SK-N-SH (cell line): ENCODE data around the gene SPINK4. TPM values are rescaled to one million over a fixed set of nuclear protein-coding genes. Genes with fewer than 3 reads are reported as not detected.

Experiments used
- CTCF ChIA-PET: fragments of 300-600, 350-600 bp; formaldehyde crosslinking; extraction: SDS; loops from one replicate; lab custom pipeline; 2021; lab: Yijun Ruan, JAX
- POLR2A ChIA-PET: fragments of 350-600 bp; sonication (Branson Sonifier 250); formaldehyde crosslinking; extraction: SDS; loops from one replicate; lab custom pipeline; 2020; ENCODE audit warnings: antibody characterized with exemption, inconsistent platforms; lab: Yijun Ruan, JAX
- DNase-seq: peaks from one replicate; pipeline ENCODE4 v3.0.0; 2012
- H2AFZ ChIP-seq: fragments of 200-600 bp; sonication (generic); 2 replicates; pipeline ENCODE4 v1.8.1; 2016; ENCODE audit warnings: antibody characterized with exemption, mild to moderate bottlenecking, low read depth
- H3F3A ChIP-seq: fragments of 200-600 bp; sonication (generic); replicated peaks from 2 replicates; pipeline ENCODE3; 2016; ENCODE audit warnings: antibody characterized with exemption, mild to moderate bottlenecking; ENCODE audit not compliant: insufficient read depth
- H3K27ac ChIP-seq, 2 experiments: fragments of 200-500 bp in 1 of 2; fragments of 200-600 bp in 1 of 2; sonication (Bioruptor generic) in 1 of 2; sonication (generic), shearing (Covaris generic) in 1 of 2; 2 replicates each; pipeline versions ENCODE4 v1.5.1 to v1.6.1; 2014 to 2016; ENCODE audit warnings: low read depth in 2 of 2, inconsistent platforms in 1 of 2, low read length in 1 of 2, mild to moderate bottlenecking in 1 of 2, mixed read lengths in 1 of 2
- H3K27me3 ChIP-seq: fragments of 200-600 bp; sonication (generic), shearing (Covaris generic); 2 replicates; pipeline ENCODE4 v1.6.1; 2016; ENCODE audit warnings: mixed run types; ENCODE audit not compliant: insufficient read depth
- H3K36me3 ChIP-seq, 2 experiments: fragments of 200-500 bp in 1 of 2; fragments of 200-600 bp in 1 of 2; sonication (Bioruptor generic) in 1 of 2; sonication (generic) in 1 of 2; replicated peaks in 1 of 2; 2 replicates each; pipeline versions ENCODE3 to v1.5.1; 2014 to 2016; ENCODE audit warnings: low read length in 1 of 2, mild to moderate bottlenecking in 1 of 2; ENCODE audit not compliant: insufficient read depth in 2 of 2, control insufficient read depth in 1 of 2
- H3K4me1 ChIP-seq, 2 experiments: fragments of 200-500 bp in 1 of 2; fragments of 200-600 bp in 1 of 2; sonication (Bioruptor generic) in 1 of 2; sonication (generic), shearing (Covaris generic) in 1 of 2; 2 replicates each; pipeline versions ENCODE4 v1.5.1 to v1.6.1; 2014 to 2016; ENCODE audit warnings: low read depth in 1 of 2, low read length in 1 of 2, mixed run types in 1 of 2; ENCODE audit not compliant: insufficient read depth in 2 of 2, control insufficient read depth in 1 of 2
- H3K4me2 ChIP-seq: fragments of 200-600 bp; sonication (generic), shearing (Covaris generic); 2 replicates; pipeline ENCODE4 v1.6.1; 2017; ENCODE audit warnings: mixed run types
- H3K4me3 ChIP-seq, 2 experiments: fragments of 200-500 bp in 1 of 2; fragments of 200-600 bp in 1 of 2; sonication (Bioruptor generic) in 1 of 2; sonication (generic), shearing (Covaris generic) in 1 of 2; 2 replicates each; pipeline versions ENCODE4 v1.5.1 to v1.8.1; 2014 to 2016; ENCODE audit warnings: low read depth in 2 of 2, inconsistent platforms in 1 of 2, low read length in 1 of 2, mild to moderate bottlenecking in 1 of 2, mixed read lengths in 1 of 2, moderate library complexity in 1 of 2
- H3K79me2 ChIP-seq: fragments of 200-600 bp; sonication (generic); 2 replicates; pipeline ENCODE4 v1.8.1; 2017; ENCODE audit warnings: mild to moderate bottlenecking; ENCODE audit not compliant: insufficient read depth
- H3K9ac ChIP-seq: fragments of 200-600 bp; sonication (generic); 2 replicates; pipeline ENCODE4 v1.6.1; 2017; ENCODE audit warnings: mixed run types
- H3K9me2 ChIP-seq: fragments of 200-600 bp; sonication (generic); 2 replicates; pipeline ENCODE4 v1.6.1; 2017; ENCODE audit warnings: mixed run types
- H3K9me3 ChIP-seq: fragments of 200-600 bp; sonication (generic); 2 replicates; pipeline ENCODE4 v1.6.1; 2017; ENCODE audit warnings: mixed run types, mild to moderate bottlenecking, moderate library complexity
- H4K20me1 ChIP-seq: fragments of 200-600 bp; sonication (generic); 2 replicates; pipeline ENCODE4 v1.6.1; 2017; ENCODE audit warnings: mild to moderate bottlenecking, mixed run types; ENCODE audit not compliant: insufficient read depth
- FOXM1 ChIP-seq: IDR thresholded peaks from 2 replicates; pipeline ENCODE4 v1.4.0; 2012; ENCODE audit warnings: low read depth, mild to moderate bottlenecking
- MEF2A ChIP-seq: IDR thresholded peaks from 2 replicates; pipeline ENCODE4 v1.4.0; 2012; ENCODE audit warnings: low read depth, borderline replicate concordance
- MXI1 ChIP-seq: IDR thresholded peaks from 2 replicates; pipeline ENCODE4 v1.6.1; 2012; ENCODE audit warnings: mild to moderate bottlenecking, low read depth, low read length, improper control_type of control experiment
- NFIC ChIP-seq: IDR thresholded peaks from 2 replicates; pipeline ENCODE4 v1.4.0; 2012; ENCODE audit warnings: borderline replicate concordance
- RFX5 ChIP-seq: IDR thresholded peaks from 2 replicates; pipeline ENCODE4 v1.6.1; 2012; ENCODE audit warnings: mild to moderate bottlenecking, improper control_type of control experiment, low read length
- SIN3A ChIP-seq: IDR thresholded peaks from 2 replicates; pipeline ENCODE4 v1.6.1; 2012; ENCODE audit warnings: low read depth, mild to moderate bottlenecking, low read length, moderate library complexity, borderline replicate concordance
- SMC3 ChIP-seq: IDR thresholded peaks from 2 replicates; pipeline ENCODE4 v1.6.1; 2012; ENCODE audit warnings: low read depth, low read length, improper control_type of control experiment
- TCF12 ChIP-seq: IDR thresholded peaks from 2 replicates; pipeline ENCODE4 v1.4.0; 2012
- YY1 ChIP-seq: IDR thresholded peaks from 2 replicates; pipeline ENCODE4 v1.4.0; 2012; ENCODE audit warnings: low read depth, mild to moderate bottlenecking
- WGBS: methylation state at CpG from one replicate; pipeline ENCODE4 v1.1.6; 2017; ENCODE audit warnings: low lambda C conversion rate; 5-methylcytosine and 5-hydroxymethylcytosine counted together
- polyA plus RNA-seq, 3 experiments: library from polyadenylated mRNA; depleted of rRNA; stranded (reverse); fragments of >200 nt; gene quantifications; 2 replicates each; pipeline ENCODE4 v1.2.3, GENCODE V29; 2012
- TF ChIP-seq, protein P1 (sequence below): IDR thresholded peaks from 2 replicates; pipeline ENCODE4; 2012
- TF ChIP-seq, protein P2 (sequence below): IDR thresholded peaks from 2 replicates; pipeline ENCODE4 v1.4.0; 2012; ENCODE audit warnings: low read depth
- TF ChIP-seq, protein P3 (sequence below): fragments of 200-600 bp; sonication (generic); IDR thresholded peaks from 2 replicates; pipeline ENCODE4 v1.6.1; 2017; ENCODE audit warnings: antibody characterized with exemption, mild to moderate bottlenecking, moderate library complexity
- TF ChIP-seq, protein P4 (sequence below): IDR thresholded peaks from 2 replicates; pipeline ENCODE4 v1.4.0; 2012; ENCODE audit warnings: low read depth, borderline replicate concordance
- TF ChIP-seq, protein P5 (sequence below): fragments of 150-350 bp; IDR thresholded peaks from 2 replicates; pipeline ENCODE4 v1.6.1; 2017; ENCODE audit warnings: antibody characterized with exemption, low read length, low read depth, borderline replicate concordance

Gene SPINK4
- polyA plus RNA-seq, 1 of the 3 experiments (the other 2 are of a cell fraction), result not detected

DNA sequence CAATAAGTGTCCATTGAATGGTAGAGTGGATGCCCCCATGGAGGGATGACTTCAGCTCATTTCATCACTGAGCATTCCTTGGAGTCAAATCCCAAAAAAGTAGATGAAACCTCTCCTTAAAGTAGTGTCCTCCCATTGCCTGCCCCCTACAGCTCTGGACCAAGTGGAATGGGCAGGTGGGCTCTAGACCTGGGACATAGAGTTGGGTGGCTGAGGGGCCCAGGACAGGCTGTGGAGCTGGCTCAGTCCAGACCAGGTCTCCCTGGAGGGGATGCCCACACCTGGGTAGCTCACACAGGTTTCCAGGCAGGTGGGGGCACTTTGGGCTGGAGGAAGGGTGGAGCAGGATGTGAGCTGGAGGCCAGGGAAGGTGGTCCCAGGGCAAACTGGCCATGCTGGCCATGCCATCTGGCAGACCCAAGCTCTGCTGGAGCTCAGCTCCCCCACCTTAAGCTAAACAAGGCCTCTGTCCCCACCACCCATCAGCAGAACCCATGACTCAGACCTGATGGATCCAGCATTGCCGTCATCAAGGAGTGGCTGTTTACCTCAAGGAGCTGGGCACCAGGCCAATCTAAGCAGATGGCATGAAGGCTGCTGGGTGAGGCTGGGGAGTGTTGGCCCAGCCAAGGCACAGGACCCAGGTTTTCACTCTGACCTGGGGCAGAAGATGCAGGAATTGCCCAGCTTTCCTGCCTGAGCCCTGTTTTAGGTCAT lies 6.2 kb upstream of the SPINK4 start (continued):
- TF ChIP-seq, protein P1, sequence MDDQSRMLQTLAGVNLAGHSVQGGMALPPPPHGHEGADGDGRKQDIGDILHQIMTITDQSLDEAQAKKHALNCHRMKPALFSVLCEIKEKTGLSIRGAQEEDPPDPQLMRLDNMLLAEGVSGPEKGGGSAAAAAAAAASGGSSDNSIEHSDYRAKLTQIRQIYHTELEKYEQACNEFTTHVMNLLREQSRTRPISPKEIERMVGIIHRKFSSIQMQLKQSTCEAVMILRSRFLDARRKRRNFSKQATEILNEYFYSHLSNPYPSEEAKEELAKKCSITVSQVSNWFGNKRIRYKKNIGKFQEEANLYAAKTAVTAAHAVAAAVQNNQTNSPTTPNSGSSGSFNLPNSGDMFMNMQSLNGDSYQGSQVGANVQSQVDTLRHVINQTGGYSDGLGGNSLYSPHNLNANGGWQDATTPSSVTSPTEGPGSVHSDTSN, result peak; percentile 52
- TF ChIP-seq SMC3, result no peak
- TF ChIP-seq YY1, result no peak
- TF ChIP-seq, protein P2, sequence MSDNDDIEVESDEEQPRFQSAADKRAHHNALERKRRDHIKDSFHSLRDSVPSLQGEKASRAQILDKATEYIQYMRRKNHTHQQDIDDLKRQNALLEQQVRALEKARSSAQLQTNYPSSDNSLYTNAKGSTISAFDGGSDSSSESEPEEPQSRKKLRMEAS, result peak; percentile 19; the same call in 1 of the 2 replicates
- TF ChIP-seq FOXM1, result no peak
- no peak for TF ChIP-seq MEF2A
- TF ChIP-seq, protein P3, sequence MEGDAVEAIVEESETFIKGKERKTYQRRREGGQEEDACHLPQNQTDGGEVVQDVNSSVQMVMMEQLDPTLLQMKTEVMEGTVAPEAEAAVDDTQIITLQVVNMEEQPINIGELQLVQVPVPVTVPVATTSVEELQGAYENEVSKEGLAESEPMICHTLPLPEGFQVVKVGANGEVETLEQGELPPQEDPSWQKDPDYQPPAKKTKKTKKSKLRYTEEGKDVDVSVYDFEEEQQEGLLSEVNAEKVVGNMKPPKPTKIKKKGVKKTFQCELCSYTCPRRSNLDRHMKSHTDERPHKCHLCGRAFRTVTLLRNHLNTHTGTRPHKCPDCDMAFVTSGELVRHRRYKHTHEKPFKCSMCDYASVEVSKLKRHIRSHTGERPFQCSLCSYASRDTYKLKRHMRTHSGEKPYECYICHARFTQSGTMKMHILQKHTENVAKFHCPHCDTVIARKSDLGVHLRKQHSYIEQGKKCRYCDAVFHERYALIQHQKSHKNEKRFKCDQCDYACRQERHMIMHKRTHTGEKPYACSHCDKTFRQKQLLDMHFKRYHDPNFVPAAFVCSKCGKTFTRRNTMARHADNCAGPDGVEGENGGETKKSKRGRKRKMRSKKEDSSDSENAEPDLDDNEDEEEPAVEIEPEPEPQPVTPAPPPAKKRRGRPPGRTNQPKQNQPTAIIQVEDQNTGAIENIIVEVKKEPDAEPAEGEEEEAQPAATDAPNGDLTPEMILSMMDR, result no peak
- TF ChIP-seq, all 33 proteins: peak for 7

GRCh38 chr9:33234511-33235467 lies 5.2 kb upstream of the SPINK4 start:
- Histone ChIP-seq H3K27ac (no peak overlapping the region), H3K36me3 (no peaks in the 10 kb centered on the region), H3K27me3 (no peaks in the 10 kb centered on the region), H4K20me1 (no peaks in the 10 kb centered on the region), H3K4me2 (no peak overlapping the region; the same call in 1 of the 2 replicates), H3K9me2 (no peaks in the 10 kb centered on the region), H3K9me3 (no peaks in the 10 kb centered on the region), H3K79me2 (no peaks in the 10 kb centered on the region), H3K4me1 (peaks cover 4 to 9% of the 10 kb centered on the region in 2 experiments; a peak in 2 of 4 replicates), H3F3A (no peaks in the 10 kb centered on the region), H2AFZ (no peak overlapping the region), H3K4me3 (no peak overlapping the region), H3K9ac (no peak overlapping the region)
- CTCF ChIA-PET, result interaction anchor here (0.9 to 1.3 kb wide), 2 partner anchors 9 to 128 kb away, joined by 3 to 6 read pairs; no protein-coding TSS in a partner anchor
- no peak for DNase-seq
- no peak for TF ChIP-seq RFX5
- TF ChIP-seq, protein P4, sequence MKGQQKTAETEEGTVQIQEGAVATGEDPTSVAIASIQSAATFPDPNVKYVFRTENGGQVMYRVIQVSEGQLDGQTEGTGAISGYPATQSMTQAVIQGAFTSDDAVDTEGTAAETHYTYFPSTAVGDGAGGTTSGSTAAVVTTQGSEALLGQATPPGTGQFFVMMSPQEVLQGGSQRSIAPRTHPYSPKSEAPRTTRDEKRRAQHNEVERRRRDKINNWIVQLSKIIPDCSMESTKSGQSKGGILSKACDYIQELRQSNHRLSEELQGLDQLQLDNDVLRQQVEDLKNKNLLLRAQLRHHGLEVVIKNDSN, result no peak
- TF ChIP-seq SIN3A, result no peak
- no peak for TF ChIP-seq NFIC
- no peak for TF ChIP-seq TCF12
- TF ChIP-seq, protein P5, sequence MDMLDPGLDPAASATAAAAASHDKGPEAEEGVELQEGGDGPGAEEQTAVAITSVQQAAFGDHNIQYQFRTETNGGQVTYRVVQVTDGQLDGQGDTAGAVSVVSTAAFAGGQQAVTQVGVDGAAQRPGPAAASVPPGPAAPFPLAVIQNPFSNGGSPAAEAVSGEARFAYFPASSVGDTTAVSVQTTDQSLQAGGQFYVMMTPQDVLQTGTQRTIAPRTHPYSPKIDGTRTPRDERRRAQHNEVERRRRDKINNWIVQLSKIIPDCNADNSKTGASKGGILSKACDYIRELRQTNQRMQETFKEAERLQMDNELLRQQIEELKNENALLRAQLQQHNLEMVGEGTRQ, result no peak
- TF ChIP-seq MXI1, result no peak
- POLR2A ChIA-PET, result no interaction called here
- whole genome bisulfite sequencing, result 85% methylated on average over 8 of the region's 9 CpGs
